Measurements from ENCODE around the gene PSME1. TPM values are rescaled to one million over a fixed set of nuclear protein-coding genes. Genes with fewer than 3 reads are reported as not detected.

The PSME1 gene
- total RNA-seq, 1 donor from 2014 or later: 32.7 TPM

DNA sequence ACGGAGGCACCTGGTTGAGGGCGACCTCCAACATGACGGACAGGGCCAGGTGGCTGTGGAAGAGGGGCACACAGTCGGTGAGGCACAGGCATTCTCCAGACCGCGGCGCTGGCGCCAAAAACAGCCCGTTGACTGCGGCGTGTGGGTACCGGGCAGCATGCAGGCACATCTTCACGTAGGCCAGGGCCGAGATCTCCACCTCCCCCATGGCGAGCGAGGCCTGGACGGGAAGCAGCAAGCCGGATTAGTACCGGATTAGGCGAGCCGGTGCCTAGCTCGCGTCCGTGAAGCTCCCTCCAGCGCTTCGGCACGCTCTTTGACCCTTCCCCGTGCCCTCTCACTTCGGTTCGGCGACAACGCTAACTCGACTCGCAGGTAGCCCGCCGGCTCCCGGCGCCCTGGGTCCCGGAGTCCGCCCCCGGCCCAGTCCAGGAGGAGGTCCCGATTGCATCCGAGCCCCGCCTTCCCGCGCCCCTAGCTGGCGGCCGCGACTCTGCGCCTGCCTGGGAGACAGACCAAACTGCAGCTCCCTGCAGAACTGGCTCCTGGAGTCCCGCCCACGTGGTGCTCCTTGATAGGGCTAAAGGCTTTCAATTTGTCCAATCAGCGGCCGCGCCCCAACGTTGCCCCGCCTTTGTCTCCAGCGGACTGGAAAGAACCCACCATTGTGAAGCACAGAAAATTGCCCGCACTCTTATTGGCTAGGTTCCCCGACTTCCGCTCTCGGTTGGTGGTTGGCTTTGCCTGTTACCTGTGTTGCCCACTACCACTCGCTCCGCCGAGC is 5.3 kb downstream of the PSME1 start, which contains the start of gene EMC9:
TSS of gene EMC9 (minus strand) at position 495 of the 784 bp plus-strand sequence. CDS start at position 208, 287 bp downstream.
- peaks cover 30% of the 10 kb centered on the region for H3K79me2 ChIP-seq (ENCODE audit: low read depth)
- TF ChIP-seq EZH2phosphoT487 (IDR thresholded peaks at IDR 0.05) (no peak), EZH2 (IDR thresholded peaks at IDR 0.05) (no peak)
- TF ChIP-seq, protein P1, sequence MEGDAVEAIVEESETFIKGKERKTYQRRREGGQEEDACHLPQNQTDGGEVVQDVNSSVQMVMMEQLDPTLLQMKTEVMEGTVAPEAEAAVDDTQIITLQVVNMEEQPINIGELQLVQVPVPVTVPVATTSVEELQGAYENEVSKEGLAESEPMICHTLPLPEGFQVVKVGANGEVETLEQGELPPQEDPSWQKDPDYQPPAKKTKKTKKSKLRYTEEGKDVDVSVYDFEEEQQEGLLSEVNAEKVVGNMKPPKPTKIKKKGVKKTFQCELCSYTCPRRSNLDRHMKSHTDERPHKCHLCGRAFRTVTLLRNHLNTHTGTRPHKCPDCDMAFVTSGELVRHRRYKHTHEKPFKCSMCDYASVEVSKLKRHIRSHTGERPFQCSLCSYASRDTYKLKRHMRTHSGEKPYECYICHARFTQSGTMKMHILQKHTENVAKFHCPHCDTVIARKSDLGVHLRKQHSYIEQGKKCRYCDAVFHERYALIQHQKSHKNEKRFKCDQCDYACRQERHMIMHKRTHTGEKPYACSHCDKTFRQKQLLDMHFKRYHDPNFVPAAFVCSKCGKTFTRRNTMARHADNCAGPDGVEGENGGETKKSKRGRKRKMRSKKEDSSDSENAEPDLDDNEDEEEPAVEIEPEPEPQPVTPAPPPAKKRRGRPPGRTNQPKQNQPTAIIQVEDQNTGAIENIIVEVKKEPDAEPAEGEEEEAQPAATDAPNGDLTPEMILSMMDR (IDR thresholded peaks at IDR 0.05): peak; percentile 46
- peak within 1 kb of the TSS; percentile 90 for H3K4me2 ChIP-seq
- peaks cover 58% of the 10 kb centered on the region for H3F3A ChIP-seq (ENCODE audit: low read depth)
- Mint-ChIP-seq H3K4me3 (peak within 1 kb of the TSS; percentile 99), H3K9me3 (no peaks in the 10 kb centered on the region), H3K27ac (peak within 1 kb of the TSS; percentile 76), H3K27me3 (ENCODE audit: insufficient read depth, low read depth) (peaks cover 8% of the 10 kb centered on the region), H3K4me1 (peaks cover 39% of the 10 kb centered on the region), H3K36me3 (peaks cover 31% of the 10 kb centered on the region)
- peaks cover 8% of the 10 kb centered on the region for H3K27me3 ChIP-seq
- H3K27ac ChIP-seq: peak within 1 kb of the TSS; percentile 89
- peak within 1 kb of the TSS; percentile 60 for H2AFZ ChIP-seq (replicated peaks)
- H3K9ac ChIP-seq: peak within 1 kb of the TSS; percentile 47
- H3K4me3 ChIP-seq: peak within 1 kb of the TSS; percentile 96
- no peaks in the 10 kb centered on the region for H3K9me3 ChIP-seq (ENCODE audit: low read depth)
- DNase-seq (ENCODE audit: low spot score): peak; percentile 100
- no peaks in the 10 kb centered on the region for H3K36me3 ChIP-seq
- peaks cover 23% of the 10 kb centered on the region for H4K20me1 ChIP-seq (ENCODE audit: low read depth)
- H3K4me1 ChIP-seq: peaks cover 17% of the 10 kb centered on the region

DNA sequence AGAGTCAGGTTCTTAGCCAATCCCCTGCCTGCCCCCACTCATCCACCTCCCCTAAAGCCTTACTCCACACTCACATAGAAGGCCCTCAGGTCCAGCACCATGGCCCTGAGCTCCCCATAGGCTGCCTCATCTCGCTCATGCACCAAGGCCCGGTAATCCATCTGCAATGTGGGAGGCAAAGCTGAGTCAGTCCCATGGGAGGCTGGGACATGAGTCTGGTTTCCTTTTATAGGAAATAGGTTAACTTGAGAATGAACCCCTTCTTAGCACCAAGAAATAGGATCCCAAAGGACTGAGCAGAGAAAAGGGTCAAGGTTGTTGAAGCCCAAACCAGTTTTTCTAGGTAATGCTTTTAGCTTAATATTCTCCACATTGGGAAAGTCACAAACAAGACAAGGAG is 7.5 kb downstream of the PSME1 start:
- Histone ChIP-seq H4K20me1 (ENCODE audit: low read depth) (peaks cover 32% of the 10 kb centered on the region), H3K4me1 (peaks cover 17% of the 10 kb centered on the region), H3K9ac (no peak overlapping the region), H3K79me2 (ENCODE audit: low read depth) (peaks cover 42% of the 10 kb centered on the region), H3F3A (ENCODE audit: low read depth) (peaks cover 42% of the 10 kb centered on the region), H3K36me3 (no peaks in the 10 kb centered on the region), H3K27me3 (no peaks in the 10 kb centered on the region), H3K27ac (no peak overlapping the region), H3K9me3 (ENCODE audit: low read depth) (no peaks in the 10 kb centered on the region), H3K4me2 (no peak overlapping the region), H3K4me3 (no peak overlapping the region), H2AFZ (replicated peaks) (no peak overlapping the region)
- H3K27me3 Mint-ChIP-seq (ENCODE audit: insufficient read depth, low read depth): peaks cover 6% of the 10 kb centered on the region
- no peak for DNase-seq (ENCODE audit: low spot score)
- H3K36me3 Mint-ChIP-seq: peaks cover 19% of the 10 kb centered on the region
- peaks cover 37% of the 10 kb centered on the region for H3K4me1 Mint-ChIP-seq
- TF ChIP-seq, protein P1 (IDR thresholded peaks at IDR 0.05): no peak
- TF ChIP-seq EZH2phosphoT487 (IDR thresholded peaks at IDR 0.05) (no peak), EZH2 (IDR thresholded peaks at IDR 0.05) (no peak)
- no peaks in the 10 kb centered on the region for H3K9me3 Mint-ChIP-seq
- H3K4me3 Mint-ChIP-seq: peak overlapping the region; percentile 27
- H3K27ac Mint-ChIP-seq: peak overlapping the region; percentile 33

GRCh38 chr14:24144451-24144850 is 8.5 kb downstream of the PSME1 start:
- Histone ChIP-seq H3K4me1 (peaks cover 17% of the 10 kb centered on the region), H3K79me2 (ENCODE audit: low read depth) (peaks cover 46% of the 10 kb centered on the region), H3K9me3 (ENCODE audit: low read depth) (no peaks in the 10 kb centered on the region), H3F3A (ENCODE audit: low read depth) (peaks cover 33% of the 10 kb centered on the region), H3K9ac (no peak overlapping the region), H3K36me3 (no peaks in the 10 kb centered on the region), H4K20me1 (ENCODE audit: low read depth) (peaks cover 27% of the 10 kb centered on the region), H3K27ac (no peak overlapping the region), H3K4me3 (no peak overlapping the region), H3K4me2 (no peak overlapping the region), H2AFZ (replicated peaks) (no peak overlapping the region), H3K27me3 (no peaks in the 10 kb centered on the region)
- H3K4me3 Mint-ChIP-seq: peak overlapping the region; percentile 18
- no peak overlapping the region for H3K27ac Mint-ChIP-seq
- TF ChIP-seq, protein P1 (IDR thresholded peaks at IDR 0.05): no peak
- TF ChIP-seq EZH2 (IDR thresholded peaks at IDR 0.05) (no peak), EZH2phosphoT487 (IDR thresholded peaks at IDR 0.05) (no peak)
- peaks cover 6% of the 10 kb centered on the region for H3K27me3 Mint-ChIP-seq (ENCODE audit: insufficient read depth, low read depth)
- peaks cover 9% of the 10 kb centered on the region for H3K36me3 Mint-ChIP-seq
- no peak for DNase-seq (ENCODE audit: low spot score)
- H3K4me1 Mint-ChIP-seq: peaks cover 33% of the 10 kb centered on the region
- no peaks in the 10 kb centered on the region for H3K9me3 Mint-ChIP-seq
